HTERT RPE-1 (cell line): ENCODE results near the gene CRABP2.

Source experiments
- in situ Hi-C: fragments of 300-500 bp; cut with MboI; formaldehyde crosslinking; loops from 4 replicates; pipeline ENCODE4 v1.14.3; 2020; ENCODE audit warnings: low sequenced_read_pairs

CRABP2 gene

GRCh38 chr1:156656806-156657740, 48.3 kb downstream of the CRABP2 start:
- in situ Hi-C loops = no loop called here

GRCh38 chr1:156655904-156656516, 49.4 kb downstream of the CRABP2 start:
- in situ Hi-C loops = no loop called here

DNA sequence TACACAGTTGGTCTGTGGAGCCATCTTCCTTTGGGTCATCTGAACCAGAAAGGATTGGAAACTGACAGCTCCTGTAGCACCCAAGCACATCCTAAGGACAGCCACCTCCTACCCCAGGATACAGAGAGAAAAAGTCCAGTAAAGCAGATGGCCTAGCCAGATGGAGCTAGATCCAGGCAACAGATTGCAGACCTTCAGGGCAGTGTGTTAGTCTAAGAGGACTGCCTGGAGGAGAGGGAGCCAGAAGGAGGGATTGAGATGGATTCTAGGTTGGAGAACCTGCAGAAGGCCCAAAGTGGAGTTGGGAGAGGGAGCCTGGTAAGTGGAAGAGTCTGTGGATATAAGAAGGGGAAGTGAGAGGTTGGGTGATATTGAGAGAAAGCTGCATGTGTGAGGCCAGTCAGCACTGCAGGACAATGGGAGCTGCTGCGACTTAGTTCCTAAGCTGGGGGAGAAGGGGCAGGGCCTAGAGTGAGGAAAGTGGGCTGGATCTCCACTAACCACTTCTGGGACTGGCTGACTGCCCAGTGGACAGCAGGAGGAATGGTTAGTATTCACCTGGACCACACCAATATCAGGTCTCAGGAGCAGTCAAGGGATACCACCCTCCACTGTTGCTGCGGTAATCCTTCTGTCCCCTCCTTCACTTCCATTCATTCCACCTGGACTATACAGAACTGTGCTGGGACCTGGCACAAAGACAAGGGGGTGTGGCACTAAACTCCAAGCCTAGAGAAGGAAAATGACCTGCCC, 50.1 kb downstream of the CRABP2 start:
- in situ Hi-C loops = no loop called here

DNA sequence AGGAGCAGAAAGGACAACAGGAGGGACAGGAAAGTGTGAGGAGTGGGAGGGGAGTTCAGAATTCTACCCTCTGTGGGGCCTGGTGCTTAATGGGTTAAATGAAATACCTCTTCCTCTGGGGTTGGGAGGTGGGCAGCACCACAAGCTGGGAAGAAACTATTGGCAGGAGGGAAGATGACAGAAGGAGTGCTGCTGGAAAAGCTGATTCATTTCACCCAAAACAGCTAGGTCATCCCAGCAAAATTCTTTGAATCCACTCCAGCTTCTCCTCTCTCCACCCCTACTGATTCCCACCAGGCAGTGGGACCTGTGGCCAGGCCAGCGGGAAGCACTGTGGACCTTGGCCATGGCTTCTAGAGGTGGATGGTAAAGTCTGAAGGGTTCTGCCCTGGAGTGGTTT, 50.7 kb downstream of the CRABP2 start:
- in situ Hi-C loops = no loop called here

DNA sequence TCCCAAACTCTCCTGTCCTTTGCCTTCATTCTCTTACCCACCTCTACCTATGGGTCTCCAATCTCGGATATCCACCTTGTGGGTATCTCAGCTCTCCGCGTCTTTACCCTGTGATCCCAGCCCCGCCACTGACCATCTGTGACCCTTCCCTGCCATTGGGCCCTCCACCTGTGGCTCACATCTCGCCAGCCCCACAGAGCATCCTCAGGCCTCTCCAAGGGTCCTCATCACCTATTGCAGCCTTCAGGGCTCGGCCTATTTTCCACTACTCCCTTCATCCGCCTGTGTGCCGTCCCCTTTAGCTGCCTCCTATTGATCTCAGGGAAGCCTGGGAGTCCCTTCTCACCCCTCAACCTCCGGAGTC, 52.4 kb downstream of the CRABP2 start:
- in situ Hi-C loops = no loop called here

- in situ Hi-C loops = no loop called here
Measured at GRCh38 chr1:156652131-156652991, 53.0 kb downstream of the CRABP2 start.
